HG03066 (cell line): ENCODE data around the gene CBR3.
"Not testable (repeated sequence)": the region's sequence is repeated elsewhere in the genome, so short reads cannot be mapped to it uniquely, and the experiment has no call there.

ENCODE experiments used
- ATAC-seq: cut with Tn5 transposase; IDR thresholded peaks from one replicate; pipeline ENCODE4 v1.9.1; 2021; ENCODE audit warnings: low read depth; ENCODE audit not compliant: unreplicated experiment

Gene CBR3

DNA sequence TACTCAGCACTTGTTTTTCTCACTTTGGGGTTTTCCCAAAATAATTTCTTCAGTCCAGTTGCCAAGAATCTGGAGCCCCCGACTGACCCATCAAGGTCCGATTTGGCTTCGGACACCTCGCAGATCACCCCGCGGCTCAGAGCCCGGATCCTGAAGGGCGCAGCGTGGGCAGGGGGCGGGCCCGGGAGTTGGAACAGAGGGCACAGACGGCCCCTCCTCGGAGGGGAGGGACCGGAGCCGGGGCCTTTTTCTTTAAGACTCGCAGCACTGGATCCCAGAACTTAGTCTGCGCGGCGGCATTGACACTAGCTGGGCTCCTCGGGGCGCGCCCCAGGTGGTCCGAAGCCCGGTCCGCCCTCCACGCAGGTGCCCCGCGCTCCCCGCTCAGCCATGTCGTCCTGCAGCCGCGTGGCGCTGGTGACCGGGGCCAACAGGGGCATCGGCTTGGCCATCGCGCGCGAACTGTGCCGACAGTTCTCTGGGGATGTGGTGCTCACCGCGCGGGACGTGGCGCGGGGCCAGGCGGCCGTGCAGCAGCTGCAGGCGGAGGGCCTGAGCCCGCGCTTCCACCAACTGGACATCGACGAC lies at the start of gene CBR3:
CBR3 (plus strand) TSS at position 277 of the 588 bp plus-strand sequence; CDS start at position 391, 114 bp downstream.
- ATAC-seq = no peak

DNA sequence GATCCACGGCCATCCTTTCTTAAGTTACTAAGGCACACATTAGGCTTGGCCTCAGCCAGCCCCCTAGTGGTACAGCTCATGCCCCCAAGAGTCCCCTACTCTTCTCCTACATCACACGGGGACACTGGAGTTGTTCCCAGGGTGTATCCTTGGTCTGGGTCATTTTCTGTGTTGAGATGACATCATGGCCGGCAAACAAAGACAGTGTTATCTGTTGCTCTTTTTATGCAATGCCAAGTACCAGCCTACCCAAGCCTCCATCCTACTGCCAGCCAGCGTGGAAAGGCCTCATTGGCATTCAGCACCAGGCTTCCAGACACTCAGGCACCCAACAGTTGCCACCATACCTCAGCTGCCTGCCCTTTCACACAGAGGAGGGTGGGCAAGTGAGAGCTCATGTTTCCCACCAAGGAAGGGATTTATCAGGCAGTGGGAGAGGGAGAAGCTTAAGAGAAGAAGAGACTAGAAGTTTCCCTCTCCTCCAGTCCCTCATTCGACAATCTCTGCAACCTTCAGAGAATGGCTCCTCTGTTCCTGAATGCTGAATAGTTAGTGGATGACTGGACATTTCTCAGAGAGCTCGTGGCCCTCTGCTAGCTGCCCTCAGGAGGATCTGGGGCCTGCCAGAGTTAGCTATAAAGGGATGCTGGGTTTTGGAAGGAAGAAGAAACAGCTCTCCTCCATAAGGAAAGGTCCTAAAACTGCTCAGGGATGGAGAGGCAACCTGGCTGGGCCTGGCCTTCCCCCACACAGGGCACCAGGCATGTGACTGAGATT lies 47.3 kb upstream of the CBR3 start:
- ATAC-seq = no peak

DNA sequence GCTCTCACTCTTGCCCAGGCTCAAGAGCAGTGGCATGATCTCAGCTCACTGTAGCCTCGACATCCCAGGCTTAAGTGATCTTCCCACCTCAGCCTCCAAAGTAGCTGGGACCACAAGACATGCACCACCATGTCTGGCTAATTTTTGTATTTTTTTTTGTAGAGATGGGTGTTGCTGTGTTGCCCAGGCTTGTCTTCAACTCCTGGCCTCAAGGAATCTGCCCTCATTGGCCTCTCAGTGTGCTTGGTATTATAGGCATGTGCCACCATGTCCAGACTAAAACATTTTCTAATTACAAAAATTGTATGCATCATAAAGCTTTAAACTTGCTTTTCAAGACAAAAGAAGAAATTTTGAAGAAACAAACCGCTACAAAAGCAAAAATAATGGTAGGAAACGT lies 44.9 kb upstream of the CBR3 start:
- no peak for ATAC-seq

DNA sequence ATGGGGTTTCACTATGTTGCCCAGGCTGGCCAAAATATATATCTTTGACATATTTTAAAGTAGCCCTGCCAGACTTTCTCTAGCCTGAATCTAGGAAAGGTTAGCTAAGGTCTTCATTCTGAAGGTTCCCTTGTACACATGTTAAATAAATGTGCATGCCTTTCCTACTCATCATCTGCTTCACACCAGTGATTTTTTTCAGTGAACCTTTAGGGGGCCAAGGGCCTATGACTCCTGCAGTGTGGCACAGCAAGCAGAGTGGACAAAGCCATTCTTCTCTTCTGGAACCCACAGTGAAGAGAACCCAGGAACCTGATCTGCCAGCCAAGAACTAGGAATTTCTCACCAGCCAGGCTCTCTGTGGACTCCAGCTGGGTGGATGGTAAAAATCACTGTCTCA lies 42.2 kb upstream of the CBR3 start:
- ATAC-seq = no peak

DNA sequence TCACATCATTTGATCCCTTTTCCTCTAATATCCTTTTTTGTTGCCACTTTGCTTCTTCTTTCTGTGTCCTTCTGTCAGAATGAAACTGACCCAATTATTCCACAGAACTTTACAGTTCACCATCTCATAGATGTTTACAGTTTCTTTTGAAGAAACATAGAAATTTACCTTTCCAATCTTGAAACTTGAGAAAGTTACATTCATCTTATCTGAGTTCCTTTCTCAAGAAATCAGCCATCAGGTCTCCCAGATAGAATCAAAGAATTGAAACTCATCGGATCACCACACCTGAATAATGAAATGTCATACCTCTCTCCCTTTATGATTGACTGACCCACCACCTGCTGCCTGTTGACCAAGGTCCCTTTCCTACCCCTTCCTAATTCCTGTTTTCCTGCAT lies 41.4 kb upstream of the CBR3 start:
- no peak for ATAC-seq

DNA sequence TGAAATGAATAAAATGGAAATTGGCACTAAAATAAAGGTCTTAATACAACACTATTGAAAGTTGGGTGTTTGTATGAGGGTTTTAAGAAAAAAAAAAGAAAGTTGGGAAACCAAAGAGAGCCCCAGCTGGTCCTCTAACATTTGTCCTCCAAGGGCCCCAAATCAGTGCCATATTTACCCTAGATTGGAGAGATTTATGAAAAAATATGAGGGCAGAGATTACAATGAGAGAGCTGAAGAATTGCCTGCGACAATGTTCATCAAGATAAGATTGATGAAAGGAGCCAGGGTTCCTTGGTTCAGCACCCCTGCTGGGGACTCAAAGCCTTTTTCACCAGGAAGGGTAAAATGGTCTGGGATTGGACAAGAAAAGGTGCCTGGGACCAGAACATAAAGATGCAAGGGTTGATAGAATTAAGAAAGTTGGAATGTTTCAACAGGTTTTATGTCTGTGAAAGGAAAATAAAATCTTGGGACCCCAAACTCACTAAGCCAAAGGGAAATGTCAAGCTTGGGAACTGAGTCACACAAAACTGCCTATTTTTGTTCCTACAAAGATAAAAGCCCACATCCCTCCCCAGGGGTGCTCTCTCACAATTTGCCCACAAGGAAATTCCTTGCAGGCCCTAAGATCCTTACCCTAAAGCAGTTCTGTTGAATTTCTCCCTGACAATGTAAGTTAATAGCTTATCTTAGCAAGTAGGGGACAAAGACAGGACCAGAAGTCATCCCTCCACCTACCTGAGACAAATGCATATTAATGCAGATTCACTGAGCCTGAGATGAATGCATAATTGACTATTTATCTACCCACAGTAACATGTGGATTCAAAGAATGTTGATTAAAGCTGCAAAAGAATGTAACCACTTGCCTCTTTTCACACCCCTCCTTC lies 38.2 kb upstream of the CBR3 start:
- no peak for ATAC-seq

DNA sequence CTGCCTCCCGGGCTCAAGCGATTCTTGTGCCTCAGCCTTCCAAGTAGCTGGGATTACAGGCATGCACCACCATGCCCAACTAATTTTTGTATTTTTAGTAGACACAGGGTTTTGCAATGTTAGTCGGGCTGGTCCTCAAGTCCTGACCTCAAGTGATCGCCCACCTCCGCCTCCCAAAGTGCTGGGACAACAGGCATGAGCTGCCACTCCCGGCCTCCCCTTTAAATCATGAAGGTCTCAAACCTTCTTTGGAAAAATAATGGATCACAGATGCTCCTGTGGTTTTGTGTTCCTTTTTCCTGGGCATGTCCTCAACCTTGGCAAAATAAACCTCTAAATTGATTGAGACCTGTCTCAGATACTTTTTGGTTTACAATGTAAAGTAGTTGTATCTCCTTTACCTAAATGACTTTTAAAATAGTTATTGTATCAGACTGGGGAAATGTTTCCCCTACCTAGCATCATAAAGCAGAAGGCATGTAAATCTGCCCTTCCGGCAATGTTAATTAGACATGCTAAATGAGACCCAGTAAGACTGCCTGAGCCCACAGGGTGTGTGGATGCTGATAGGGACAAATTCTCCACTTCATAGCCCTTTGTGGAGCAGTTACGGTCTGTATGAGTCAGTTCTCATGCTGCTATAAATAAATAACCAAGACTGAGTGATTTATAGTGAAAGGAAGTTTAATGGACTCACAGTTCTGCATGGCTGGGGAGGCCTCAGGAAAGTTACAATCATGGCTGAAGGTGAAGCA lies 37.3 kb upstream of the CBR3 start:
- ATAC-seq = no peak

DNA sequence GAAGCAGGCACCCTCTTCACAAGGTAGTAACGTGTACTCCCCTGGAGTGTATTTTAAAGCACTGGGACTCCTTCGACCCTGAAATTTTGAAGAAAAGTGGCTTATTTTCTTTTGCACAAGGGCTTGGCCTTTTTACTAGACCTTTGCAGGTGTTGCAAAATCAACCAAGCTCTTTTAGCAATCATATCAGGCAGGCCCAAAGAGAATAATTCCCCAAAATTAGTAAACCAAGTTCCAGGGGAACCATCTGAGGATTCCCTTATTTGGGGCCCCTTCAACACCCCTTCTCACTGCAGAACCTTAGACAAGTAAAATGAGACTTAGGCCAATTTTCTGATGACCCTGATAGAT lies 36.7 kb upstream of the CBR3 start:
- ATAC-seq = no peak

DNA sequence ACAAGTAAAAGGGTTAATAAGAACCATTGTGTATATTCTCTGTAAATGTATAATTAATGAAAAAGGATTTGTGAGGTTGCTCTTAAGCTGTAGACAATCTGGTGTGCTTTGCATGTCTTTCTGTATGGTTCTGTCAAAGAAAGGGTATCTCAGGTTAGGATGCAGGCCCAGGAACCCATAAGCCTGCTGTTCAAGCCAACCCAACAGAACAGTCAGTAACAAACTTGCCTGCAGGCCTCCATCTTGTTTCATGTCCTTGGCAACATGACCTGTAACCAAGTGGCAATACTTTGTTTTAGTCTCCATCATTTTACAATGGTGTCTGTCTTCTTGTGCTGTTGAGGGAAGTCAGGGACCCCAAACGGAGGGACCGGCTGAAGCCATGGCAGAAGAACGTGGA lies 35.9 kb upstream of the CBR3 start:
- ATAC-seq = no peak

DNA sequence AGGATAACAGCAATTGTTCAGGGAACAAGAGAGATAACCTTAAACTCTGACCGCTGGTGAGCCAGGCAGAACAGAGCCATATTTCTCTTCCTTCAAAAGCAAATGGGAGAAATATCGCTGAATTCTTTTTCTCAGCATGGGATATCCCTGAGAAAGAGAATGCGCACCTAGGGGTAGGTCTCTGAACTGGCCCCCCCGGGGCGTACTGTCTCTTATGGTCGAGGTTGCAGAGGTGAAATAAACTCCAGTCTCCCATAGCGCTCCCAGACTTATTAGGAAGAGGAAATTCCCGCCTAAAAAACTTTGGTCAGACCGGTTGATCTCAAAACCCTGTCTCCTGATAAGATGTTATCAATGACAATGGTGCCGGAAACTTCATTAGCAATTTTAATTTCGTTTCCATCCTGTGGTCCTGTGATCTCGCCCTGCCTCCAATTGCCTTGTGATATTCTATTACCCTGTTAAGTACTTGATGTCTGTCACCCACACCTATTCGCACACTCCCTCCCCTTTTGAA lies 35.1 kb upstream of the CBR3 start:
- ATAC-seq = not testable (repeated sequence)

DNA sequence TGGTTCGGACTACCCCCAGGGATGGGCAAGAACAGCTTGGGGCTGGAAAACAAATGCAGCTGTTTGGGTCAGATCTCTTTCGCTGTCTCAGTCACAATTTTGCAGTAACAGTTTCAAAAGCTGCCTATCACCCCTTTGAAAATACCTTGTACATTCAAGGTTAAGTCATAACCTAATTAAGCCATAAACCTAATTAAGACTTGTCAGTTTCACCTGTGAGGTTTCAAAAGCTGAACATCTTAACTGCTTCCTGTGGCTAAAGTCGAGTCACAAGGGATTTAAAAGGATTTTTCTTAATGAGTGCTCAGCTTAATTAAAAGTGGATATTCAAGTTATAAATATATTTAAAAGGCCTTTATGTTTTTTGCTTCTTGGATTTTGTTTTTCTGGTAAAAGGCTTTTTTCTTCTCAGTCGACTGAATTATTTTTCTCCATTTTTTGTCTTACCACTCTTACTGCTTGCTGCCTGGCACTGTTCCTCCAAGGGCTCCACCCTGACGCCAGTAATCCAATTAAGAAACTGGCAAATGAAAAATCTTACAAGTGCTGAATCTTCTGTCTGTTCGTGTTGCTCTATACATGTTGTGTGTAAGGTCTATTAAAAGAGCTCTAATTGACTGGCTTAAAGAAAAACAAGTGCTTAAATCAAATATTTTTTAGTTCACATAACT lies 33.8 kb upstream of the CBR3 start:
- no peak for ATAC-seq

DNA sequence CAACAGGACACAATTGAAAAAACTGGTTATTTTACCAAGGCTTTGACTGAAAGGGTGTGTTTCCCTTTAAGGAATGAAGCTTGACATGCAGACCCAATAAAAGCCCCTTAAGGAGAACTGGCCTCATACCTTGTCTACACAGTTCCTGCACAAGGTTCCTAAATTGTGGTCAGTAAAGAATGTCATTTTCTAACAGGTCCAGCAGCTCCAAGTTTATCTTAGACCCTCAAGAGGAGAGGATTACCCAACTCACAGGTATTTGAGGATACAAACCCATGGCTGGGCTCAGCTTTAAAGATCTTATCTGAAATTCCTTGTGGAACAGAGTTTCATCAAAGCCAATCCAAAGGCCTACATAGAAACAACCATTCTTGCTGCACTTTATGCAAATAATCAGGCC lies 31.4 kb upstream of the CBR3 start:
- ATAC-seq = no peak

DNA sequence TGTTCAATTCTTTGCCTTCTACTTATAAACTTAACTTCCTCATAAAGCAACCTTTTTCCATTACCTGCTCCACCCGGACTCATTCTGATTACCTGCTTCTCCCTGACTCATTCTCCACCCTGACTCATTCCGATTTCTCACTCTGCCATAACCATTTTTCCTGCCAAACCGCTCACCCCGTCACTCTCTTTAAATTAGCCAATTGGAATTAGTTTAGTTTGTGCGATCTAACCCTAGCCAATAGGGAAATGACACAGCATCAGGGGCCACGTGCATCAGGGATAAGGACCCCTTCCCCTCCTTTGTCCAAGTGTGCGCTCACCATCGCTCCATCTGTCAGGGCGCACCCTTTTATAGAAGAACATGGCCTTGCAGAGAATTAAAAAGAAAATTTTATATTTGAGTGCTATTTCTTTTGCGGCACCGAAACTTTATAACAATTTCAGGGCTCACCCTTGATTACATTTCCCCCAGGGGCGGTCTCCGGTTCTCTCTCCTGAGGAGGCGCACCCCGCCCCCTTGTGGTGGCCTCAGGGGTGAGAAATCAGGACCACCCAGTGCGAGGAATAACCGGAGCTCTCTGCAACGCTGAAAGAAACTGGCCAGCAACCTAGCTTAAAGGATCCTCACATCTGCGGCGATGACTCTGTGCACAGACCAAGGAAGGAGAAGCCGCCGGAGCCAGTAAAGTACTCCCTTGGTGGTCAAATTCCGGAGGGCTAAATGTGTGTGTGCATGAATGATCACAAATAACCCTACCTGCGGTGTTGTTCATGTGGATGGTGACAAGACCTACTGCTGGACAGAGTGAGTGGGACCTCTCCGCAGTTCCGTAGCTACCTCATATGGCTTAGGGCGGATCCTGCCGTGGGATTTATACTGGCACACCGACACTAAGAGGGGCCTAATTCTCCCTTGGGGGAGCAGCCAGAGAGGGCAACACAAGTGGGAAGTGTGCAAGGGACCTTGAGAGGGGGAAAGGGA lies 30.3 kb upstream of the CBR3 start:
- no peak for ATAC-seq

DNA sequence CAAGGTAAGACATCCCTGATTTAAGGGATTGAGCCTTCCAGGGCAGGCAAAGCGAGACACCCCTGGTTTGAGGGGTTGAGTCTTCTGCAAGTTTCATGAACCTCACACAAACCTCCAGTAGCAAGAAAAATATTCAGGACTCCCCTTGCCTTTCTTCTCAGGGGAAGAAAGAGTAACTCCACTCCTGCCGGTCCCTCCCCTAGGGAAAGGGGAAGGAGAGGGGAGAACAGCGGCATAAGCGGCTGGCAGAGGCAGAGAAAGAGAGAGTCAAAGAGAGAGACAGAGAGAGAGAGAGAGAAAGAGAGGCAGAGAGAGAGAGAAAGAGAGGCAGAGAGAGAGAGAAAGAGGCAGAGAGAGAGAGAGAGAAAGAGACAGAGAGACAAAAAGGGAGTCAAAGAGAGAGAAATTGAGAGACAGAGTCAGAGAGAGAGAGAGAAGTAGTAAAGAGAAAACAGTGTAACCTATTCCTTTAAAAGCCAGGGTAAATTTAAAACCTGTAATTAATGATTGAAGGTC lies 29.5 kb upstream of the CBR3 start:
- ATAC-seq = no peak

DNA sequence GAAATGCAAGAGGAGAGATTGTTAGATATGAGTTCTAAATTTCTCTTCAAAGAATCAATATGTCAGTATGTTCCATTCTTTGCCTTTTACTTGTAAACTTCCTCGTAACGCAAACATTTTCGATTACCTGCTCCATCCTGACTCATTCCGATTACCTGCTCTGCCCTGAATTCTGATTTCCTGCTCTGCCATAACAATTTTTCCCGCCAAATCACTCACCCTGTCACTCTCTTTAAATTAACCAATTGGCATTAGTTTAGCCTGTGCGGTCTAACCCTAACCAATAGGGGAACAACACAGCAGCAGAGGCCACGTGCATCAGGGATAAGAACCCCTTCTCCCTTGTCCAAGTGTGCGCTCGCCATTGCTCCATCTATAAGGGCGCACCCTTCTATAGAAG lies 25.0 kb upstream of the CBR3 start:
- ATAC-seq = no peak

DNA sequence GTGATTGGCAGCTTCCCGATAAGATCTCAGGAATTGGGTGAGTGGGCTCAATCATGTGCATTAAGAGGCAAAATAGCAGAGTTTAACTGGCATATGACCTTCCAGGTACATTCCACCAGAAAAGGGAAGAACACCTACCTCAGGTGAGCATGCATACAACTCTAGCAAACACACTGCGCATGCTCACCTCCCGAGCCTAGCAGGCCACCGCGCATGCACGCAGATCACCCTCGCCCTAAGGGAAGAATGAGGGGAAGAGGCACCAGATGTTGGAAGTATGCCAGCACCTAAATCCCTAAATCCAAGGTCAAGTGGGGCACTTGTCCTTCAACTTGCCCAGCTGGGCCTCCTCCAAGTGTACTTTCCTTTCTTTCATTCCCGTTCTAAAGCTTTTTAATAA lies 23.6 kb upstream of the CBR3 start:
- ATAC-seq = no peak

DNA sequence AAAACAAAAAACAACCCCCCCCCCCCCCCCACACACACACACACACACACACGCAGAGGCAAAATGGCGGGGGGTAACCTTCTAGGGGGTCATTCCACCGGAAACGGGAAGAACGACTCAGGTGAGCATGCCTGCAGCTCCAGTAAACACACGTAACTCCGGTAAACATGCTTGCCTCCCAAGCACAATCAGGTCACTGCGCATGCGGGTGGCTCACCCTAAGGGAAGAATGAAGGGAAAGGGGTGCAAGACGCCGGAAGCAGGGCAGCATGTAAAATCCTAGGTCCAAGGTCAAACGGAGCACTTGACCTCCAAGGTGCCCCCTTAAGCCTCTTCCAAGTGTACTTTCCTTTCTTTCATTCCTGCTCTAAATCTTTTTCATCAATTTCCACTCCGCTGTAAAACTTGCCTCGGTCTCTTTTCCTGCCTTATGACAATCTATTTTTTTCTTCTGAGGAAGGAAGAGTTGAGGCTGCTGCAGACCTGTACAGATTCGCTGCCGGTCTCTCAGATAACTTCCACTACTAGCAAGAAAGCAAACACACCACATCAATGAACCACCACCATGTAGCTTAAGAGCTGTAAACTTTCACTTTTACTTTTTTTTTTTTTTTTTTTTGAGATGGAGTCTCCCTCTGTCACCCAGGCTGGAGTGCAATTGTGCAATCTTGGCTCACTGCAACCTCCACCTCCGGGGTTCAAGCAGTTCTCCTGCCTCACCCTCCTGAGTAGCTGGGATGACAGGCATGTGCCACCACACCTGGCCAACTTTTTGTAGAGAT lies 21.0 kb upstream of the CBR3 start:
- no peak for ATAC-seq

DNA sequence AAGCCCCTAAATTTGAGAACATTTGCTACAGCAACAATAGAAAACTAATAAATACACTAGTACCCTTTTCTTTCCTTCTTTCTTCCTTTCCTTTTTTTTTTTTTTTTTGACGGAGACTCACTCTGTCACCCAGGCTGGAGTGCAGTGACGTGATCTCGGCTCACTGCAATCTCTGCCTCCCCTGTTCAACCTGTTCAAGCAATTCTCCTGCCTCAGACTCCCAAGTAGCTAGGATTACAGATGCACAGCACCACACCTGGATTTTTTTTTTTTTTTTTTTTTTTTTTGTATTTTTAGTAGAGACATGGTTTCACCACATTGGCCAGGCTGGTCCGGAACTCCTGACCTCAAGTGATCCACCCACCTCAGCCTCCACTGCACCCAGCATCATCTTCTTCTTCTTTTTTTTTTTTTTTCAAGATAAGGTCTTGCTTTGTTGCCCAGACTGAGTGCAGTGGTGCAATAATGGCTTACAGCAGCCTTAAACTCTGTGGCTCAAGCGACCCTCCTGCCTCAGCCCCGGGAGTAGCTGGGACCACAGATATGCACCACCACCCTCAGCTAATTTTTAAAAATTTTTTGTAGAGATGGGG lies 19.6 kb upstream of the CBR3 start:
- ATAC-seq = no peak
